Stimulated activated CD8-positive, alpha-beta memory T cell treated with anti-CD3 and anti-CD28 coated beads, Interleukin-7, amount 100 ng/mL, for 1 hour (primary cell): ENCODE results near the gene MICAL3.
"Not testable (repeated sequence)": the region's sequence is repeated elsewhere in the genome, so short reads cannot be mapped to it uniquely, and the experiment has no call there.

Experiments used
- DNase-seq, 2 donors: peaks; one replicate each; pipeline ENCODE4 v3.0.0-alpha.2; 2020; ENCODE audit warnings: low read depth in 2 of 2

MICAL3 gene

DNA sequence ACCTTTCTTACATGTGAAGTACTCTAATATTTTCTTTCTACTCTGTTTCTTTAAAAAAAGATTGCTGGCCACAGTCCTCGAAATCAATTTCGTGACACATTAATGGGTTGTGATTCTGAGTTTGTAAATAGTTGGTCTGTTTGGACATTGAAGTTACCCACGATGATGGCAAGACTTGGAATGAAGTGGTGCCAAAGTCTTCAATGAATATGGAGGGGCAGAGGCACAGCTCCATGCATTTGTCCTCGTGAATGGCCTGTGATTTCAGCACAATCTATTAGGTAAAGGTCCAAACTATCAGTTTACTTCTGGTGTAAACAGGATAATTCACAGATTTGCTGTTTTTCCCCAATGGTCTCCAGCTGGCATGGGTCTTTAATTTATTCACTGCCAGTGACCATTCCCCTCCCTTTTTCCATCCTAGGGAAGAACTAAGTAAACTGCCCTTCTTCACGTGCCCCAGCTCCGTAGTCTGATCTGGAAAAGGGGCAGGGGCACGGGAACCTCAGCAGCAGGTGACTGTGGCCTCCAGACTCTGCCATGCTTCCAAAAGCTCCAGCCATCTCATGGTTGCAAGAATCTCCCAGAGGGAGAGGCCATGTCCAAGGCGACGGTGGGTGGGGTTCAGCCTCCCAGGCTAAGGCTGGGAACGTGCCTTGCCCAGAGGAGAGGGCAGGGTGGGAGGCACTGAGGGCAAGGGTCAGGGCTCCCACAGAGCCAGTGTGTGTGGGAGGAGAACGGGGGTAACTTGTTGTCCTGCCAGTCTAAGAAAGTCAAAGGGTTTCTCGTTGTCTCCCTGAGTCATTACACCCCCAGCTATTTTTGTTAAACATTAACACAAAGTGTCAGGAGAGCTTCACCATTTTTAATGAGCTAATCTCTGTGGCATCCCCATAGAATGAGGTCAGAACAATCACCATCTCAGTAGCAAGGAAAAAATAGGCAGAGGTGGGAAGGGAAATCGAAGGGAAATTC is 36.6 kb upstream of the MICAL3 start:
- DNase-seq: no peak

DNA sequence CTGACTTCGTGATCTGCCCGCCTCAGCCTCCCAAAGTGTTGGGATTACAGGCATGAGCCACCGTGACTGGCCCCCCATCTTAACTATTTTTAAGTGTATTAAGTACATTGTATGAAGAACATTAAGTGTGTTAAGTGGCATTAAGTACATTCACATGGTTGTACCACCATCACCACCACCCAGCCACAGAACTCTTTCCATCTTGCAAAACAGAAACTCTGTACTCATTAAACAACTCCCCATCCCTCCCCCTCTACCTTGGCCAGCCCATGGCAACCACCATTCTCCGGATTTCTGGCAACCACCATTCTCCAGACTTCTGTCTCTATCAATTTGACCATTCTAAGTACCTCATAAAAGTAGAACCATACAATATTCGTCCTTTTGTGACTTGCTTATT is 35.6 kb upstream of the MICAL3 start:
- no peak for DNase-seq

- no peak for DNase-seq
Measured at GRCh38 chr22:18059473-18059872, 35.1 kb upstream of the MICAL3 start.

GRCh38 chr22:18059094-18059417 is 34.7 kb upstream of the MICAL3 start:
- DNase-seq: no peak

DNA sequence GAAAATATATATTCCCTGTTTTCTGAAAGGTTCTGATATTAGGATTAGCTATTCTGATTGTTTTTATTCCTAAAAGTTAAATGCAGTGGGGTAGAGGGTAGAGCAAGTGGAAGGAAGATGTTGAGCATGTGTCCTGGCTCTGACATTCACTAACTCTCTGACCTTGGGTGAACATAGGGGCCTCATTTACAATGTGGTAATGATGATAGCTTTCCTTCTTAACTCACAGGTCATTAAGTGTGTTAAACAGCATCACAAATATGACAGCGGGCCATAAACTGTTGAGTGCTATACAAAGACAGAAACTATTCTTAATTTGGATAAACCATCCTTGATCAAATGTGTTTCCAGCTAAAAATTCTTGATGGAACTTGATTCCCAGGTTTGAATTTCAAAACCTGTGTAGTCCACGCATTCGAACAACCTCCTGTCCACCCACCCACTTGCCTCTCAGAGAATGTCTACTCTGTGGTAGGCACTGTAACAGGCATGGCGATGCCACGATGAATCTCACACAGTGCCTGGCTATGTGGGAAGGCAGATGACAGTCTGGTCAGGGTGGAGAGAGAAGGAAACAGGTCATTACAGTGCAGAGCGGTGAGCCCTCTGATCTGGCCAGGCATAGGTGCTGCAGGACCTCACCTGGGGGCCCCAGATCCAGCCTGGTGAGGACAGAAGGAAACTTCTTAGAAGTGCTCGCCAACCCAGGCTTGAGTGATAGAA is 34.2 kb upstream of the MICAL3 start:
- DNase-seq: no peak

GRCh38 chr22:18057568-18058209 is 33.3 kb upstream of the MICAL3 start:
- DNase-seq: no peak

- DNase-seq: no peak
Measured at GRCh38 chr22:18056807-18057474, 32.6 kb upstream of the MICAL3 start.

DNA sequence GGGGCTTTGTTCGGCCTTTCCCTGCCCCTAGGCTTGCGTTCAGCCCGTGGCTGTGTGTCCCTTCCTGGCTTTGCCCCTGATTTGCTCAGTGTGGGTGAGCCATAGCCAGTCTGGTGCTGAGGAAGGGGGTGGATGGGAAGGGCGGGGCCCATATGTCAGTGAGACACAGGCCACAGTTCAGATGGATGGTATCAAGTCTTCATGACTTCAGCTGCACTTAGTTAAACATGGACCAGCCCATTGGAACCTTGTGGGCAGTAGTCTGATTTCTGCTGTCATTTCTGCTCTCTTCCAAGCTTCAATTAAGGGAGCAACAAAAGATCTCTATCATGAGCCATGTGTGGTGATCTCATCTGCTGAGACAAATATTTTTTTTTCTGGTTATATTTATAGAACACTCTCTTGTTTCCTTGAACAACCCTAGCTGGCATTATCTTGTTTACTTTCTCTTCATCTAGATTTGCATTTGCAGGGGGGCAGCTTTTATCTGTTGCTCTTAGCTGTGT is 31.9 kb upstream of the MICAL3 start:
- DNase-seq: no peak

DNA sequence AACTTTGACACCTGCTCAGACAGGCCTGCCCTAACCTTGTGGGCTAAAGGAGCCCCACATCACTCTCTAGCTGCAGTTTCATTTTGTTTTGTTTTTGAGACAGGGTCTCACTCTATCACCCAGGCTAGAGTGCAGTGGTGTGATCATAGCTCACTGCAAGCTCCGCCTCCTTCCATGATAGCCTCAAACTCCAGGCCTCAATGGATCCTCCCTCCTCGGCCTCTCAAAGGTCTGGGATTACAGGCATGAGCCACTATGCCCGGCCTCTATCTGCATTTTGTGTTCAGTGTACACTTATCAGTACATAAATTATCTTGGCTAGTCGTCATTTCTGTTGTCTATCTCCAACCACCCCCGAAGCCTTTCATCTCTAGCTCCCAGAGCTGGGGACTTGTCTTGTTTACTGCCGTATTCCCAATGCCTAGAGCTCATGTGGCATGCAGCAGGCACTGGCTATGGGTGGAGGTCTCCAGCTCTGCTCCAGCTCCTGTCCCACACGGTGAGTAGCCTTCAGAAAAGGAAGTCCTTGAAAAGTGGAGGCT is 31.3 kb upstream of the MICAL3 start:
- no peak for DNase-seq

- DNase-seq: not testable (repeated sequence)
Measured at GRCh38 chr22:18053216-18053946, 29.0 kb upstream of the MICAL3 start.

- not testable (repeated sequence) for DNase-seq
Measured at GRCh38 chr22:18051113-18051512, 26.8 kb upstream of the MICAL3 start.

- no peak for DNase-seq
Measured at GRCh38 chr22:18050065-18050464, 25.7 kb upstream of the MICAL3 start.

DNA sequence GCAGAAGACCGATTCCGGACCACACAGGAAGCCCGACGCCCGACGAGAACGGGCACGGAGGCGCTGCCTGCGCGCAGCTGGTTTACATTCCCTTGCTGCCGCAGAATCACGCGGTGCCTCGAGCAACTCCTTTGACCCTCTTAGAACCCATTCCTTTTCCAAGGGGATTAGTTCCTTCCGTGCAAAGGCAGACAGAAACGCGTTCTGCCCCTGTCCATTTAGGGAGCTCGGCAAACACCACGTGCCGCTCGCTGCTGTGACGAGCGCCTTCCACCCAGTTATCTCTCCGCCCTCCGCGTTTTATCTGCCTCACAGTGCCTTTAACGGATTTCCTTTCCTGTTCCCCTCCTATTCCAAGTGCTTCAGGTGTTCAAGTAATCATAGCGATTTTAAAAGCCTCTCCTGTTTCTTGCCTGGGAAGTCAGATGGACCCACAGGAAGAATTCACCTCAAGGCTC is 24.1 kb upstream of the MICAL3 start:
- no peak for DNase-seq

DNA sequence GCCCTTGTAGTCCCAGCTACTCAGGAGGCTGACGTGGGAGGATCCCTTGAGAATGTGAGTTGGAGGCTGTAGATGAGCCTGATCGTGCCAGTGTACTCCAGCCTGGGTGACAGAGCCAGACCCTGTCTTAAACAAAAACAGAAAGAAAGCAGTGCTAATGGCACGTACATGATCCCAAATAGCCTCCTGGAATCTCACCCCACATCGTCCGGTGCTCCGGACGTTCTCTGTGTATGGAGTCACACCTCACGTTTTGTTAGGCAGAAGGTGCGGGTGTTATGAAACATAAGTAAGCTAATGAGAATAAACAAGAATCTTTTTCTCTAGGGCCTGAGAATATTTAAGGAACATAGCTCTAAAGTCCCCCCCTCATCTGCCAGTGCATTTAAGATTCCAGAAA is 23.7 kb upstream of the MICAL3 start:
- DNase-seq: no peak

GRCh38 chr22:18045794-18046193 is 21.4 kb upstream of the MICAL3 start:
- DNase-seq: no peak

DNA sequence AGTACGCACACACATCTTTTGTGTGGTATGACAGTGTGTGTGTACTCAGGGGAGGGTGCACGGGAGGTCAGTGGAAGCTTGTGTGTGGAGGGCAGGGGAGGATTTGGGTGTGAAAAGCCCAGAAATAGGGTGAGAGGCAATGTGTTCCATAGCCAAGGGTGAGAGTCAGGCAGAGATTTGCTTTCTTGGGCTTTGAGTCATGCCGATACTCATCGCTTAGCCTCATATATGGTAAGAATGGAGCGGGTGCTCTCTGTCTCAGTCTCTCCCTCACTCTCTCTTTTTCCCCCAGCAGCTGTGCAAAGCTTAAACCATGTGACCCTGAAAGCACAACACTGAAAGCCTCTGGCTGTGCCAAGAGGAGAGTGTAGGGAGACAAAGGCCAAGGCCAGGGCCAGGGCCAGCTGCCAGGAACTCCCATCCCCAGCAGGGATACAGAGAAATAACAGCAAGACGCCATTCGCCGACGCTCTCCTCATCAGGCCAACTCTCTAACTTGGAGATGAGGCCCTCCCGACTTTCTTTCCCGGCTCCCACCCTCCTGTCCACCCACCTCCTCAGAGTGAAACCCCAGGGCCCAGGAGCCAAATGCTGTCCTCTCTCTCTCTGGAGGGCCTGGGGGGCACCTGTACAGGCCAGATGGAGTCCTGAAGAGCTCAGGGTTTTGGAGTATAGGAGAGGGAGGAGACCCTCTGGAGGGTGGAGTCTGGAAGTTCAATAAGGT is 20.3 kb upstream of the MICAL3 start:
- DNase-seq: no peak

DNA sequence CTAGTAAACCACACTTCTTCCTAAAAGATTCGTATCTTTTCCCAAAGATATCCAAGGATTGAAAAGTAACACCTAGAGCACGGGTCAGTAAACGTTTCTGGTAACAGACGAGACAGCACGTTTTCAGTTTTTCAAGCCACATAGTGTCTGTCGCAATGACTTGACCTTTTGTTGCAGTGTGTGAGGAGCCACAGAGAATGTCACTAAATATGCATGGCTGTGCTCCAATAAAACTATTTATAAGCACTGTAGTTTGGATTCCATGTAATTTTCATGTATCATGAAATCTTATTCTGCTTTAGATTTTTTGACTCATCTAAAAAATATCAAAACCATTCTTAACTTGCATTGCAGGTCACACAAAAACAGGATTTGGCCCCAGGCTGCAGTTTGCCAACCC is 18.3 kb upstream of the MICAL3 start:
- no peak for DNase-seq

DNA sequence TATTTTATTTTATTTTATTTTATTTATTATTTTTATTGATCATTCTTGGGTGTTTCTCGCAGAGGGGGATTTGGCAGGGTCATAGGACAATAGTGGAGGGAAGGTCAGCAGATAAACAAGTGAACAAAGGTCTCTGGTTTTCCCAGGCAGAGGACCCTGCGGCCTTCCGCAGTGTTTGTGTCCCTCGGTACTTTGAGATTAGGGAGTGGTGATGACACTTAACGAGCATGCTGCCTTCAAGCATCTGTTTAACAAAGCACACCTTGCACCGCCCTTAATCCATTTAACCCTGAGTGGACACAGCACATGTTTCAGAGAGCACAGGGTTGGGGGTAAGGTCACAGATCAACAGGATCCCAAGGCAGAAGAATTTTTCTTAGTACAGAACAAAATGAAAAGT is 16.5 kb upstream of the MICAL3 start:
- not testable (repeated sequence) for DNase-seq

GRCh38 chr22:18035751-18036150 is 11.4 kb upstream of the MICAL3 start:
- no peak for DNase-seq

DNA sequence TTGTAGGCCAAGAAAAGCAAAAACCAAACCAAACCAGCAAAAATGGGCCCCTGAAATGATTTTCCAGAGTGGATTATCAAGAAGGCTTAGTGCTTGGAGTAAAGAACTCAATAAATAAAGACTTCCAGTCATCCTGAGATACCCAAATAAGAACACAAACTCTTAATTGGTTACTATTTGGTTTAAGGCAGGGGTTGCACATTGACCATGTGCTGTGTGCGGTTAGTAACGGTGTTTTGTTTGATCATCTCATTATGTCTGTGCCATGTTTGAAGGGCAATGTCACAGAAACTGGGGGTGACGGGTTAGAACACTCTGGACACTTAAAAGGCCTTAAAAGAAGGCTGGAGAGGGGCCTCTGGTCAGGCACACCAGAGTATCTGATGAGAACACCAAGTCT is 9.7 kb upstream of the MICAL3 start:
- no peak for DNase-seq
